Measurements from ENCODE around the gene PTP4A2.
"Not testable (repeated sequence)": the region's sequence is repeated elsewhere in the genome, so short reads cannot be mapped to it uniquely, and the experiment has no call there.

PTP4A2 gene

GRCh38 chr1:31924839-31925238 is 13.3 kb downstream of the PTP4A2 start:
- peak; percentile 53 for DNase-seq (ENCODE audit: low read depth)

DNA sequence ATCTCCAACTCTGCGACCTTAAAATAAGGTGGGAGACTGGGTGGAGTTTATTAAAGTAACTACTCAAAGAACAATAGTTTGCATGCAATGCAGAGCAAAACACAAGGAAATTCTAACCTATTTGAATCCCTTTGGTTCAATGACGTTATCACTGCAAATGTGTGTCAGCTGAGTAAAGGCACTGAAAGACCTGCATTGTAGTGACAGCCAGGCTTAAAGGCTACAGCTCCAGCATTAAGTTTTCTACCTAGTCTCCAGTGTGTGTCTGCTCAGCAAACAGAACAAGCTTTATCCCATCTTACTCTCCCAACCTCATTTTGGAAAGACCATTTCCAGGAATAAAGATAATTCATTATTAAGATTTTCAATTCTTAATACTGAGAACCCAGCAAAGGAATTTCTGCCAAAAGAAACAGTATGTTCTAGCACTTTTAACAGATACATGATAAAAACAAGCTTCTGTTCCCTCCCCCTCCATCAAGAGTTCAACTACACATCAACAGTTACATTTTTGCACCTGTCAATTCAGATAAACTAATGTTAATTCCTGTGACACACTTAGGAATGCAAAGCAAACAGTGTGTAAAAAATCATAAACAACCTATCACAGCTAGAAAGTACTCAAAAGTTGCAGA is 14.2 kb downstream of the PTP4A2 start:
- no peak for DNase-seq (ENCODE audit: low read depth)

DNA sequence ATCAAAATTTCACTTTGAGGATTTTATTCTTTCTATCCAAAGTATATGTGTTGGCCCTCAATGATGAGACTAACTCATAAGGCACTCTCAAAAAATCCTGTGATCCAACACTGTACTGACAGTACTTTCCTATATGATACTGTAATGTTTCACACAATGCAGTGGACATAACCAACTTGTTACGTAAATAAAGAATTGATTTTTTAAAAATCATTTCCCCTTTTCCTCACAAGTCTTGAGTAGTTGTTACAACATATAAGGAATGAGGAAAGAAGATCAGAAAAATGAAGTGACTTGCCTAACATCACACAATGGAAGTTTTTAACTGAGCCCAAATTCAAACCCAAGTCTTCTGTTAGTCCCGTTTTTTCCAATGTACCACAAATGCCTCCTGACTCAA is 17.2 kb downstream of the PTP4A2 start:
- DNase-seq (ENCODE audit: low read depth) = no peak

DNA sequence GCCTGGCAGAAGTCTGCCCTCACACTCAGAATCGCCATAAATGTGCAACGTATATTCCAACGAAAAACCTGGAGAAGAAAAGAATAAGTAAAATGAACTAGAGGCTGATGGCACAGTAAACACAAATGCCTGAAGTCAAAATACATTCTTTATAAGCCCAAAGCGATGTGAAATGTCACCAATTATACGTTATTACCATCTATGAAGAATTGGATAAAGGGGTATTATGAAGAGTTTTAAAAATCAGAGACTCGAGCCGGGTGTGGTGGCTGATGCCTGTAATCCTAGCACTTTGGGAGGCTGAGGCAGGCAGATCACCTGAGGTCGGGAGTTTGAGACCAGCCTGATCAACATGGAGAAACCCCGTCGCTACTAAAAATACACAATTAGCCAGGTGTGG is 18.6 kb downstream of the PTP4A2 start:
- no peak for DNase-seq (ENCODE audit: low read depth)

GRCh38 chr1:31915438-31915837 is 22.7 kb downstream of the PTP4A2 start:
- no peak for DNase-seq (ENCODE audit: low read depth)

- DNase-seq (ENCODE audit: low read depth) = no peak
Measured at GRCh38 chr1:31913968-31914367, 24.2 kb downstream of the PTP4A2 start.

DNA sequence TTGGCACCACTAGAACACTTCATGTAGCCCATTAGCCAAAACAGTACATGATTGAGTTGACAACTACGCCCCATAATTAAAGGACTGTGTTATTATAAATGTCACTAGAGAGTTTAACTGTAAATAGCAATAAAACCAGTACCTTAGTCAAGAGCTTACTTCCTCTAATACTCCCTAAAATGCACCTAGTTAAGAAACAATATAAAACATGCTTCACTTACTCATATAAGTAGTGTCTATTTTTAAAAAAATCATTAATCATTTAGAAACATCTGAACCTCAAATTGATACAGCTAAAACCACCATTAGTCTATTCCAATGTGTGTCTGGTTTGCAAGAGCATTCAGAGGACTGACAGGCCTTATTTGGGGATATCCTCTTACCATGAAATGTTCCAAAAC is 25.3 kb downstream of the PTP4A2 start:
- DNase-seq (ENCODE audit: low read depth) = no peak

DNA sequence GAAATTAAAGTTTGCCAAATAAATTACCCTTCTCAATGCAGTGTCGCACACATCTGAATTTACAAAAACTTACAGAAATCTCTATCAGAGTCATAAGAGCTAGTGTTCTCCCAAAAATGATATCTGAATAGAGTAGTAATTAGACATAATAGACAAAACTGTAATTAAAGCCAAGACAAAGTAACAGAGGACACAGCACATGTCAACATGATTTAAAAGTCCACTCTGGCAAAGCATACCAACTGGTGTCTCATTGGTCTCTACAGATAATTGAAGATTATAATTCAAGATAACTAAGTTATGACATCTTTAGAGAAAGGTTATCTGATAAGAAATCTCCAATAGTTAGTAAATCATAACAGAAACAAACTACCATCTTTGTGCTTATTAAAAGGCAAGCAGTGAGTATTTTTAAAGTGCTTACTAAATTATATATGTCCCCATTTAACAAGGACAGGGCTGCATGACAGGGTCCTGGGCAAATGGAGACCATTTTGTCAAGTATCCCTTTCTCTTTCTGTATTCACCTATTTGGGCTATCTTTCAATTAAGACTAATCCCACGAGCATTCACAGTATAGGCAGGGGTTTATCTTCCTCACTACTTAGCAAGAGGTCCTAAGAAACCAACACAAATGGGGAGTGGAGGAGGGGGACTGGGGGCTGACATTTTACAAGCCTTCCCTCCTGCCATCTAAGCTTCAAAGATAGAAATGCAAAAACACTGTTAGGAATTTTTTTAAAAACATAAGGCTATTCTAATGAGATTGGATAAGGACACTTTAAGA is 26.0 kb downstream of the PTP4A2 start:
- no peak for DNase-seq (ENCODE audit: low read depth)

- DNase-seq (ENCODE audit: low read depth) = no peak
Measured at GRCh38 chr1:31910933-31911332, 27.2 kb downstream of the PTP4A2 start.

DNA sequence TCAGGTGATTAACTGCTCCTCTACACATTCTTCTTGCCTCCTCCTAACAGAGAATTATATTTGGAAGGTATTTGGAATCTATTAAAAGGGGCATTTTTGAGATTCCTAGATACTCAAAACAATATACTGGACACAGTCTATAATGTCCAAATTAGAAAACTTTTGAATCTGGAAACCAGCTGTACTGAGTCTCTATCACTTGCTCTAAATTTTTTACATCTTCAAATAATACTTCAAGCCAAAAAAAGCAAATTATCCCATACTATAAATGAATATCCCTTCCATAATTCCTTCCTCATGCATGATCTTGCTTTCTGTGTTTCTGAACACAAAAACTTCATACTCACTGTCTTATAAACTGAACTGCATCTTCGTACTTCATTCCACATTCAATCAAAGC is 28.5 kb downstream of the PTP4A2 start:
- no peak for DNase-seq (ENCODE audit: low read depth)

DNA sequence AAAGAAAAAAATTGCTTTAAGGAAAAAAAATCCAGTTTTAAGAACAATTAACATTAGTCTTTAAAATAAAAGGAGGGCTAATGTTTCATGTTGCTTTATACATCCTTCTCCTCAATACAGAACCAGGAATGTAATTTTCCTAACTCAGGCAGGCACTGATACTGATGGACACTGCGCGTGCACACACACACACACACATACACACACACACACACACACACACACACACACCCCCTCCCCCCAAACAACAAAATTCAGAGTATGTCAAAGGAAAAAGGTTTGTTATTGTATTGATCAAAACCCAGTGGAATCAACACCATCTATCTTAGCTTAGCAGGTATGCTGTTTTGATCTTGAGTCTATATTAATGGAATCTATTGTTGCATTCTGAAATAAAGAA is 31.6 kb downstream of the PTP4A2 start:
- no peak for DNase-seq (ENCODE audit: low read depth)

DNA sequence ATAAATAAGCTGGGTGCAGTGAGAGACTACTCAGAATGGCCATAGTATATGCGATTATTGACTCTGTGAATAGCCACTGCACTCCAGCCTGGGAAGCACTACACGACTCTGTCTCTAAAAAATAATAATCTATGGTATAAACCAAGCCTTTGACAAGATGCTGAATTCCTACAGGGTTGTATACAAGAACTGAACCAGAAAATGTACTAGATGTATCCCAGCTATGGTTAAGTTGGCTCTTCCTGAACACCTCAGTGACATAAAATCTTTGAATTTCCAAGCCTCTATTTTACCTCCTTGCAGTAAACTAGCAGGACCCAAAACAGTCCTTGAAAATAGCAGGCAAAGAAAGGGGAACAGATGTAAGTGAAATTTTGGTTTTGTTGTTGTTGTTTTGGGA is 32.5 kb downstream of the PTP4A2 start:
- no peak for DNase-seq (ENCODE audit: low read depth)

DNA sequence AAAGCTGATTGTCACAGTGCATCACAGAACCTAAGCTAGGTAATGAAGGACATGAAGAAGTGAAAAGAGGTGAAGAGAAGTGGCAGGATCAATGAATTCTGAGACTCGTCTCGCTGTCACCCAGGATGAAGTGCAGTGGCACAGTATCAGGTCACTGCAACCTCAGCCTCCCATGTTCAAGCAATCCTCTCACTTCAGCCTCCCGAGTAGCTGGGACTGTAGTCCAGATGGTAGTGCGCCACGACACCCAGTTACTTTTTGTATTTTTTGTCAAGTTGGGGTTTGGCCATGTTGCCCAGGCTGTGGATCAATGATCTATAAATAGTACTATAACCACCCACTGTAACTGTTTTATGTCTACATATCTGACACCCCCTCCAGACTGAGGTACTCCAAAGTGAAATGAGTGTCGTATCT is 33.1 kb downstream of the PTP4A2 start:
- no peak for DNase-seq (ENCODE audit: low read depth)

DNA sequence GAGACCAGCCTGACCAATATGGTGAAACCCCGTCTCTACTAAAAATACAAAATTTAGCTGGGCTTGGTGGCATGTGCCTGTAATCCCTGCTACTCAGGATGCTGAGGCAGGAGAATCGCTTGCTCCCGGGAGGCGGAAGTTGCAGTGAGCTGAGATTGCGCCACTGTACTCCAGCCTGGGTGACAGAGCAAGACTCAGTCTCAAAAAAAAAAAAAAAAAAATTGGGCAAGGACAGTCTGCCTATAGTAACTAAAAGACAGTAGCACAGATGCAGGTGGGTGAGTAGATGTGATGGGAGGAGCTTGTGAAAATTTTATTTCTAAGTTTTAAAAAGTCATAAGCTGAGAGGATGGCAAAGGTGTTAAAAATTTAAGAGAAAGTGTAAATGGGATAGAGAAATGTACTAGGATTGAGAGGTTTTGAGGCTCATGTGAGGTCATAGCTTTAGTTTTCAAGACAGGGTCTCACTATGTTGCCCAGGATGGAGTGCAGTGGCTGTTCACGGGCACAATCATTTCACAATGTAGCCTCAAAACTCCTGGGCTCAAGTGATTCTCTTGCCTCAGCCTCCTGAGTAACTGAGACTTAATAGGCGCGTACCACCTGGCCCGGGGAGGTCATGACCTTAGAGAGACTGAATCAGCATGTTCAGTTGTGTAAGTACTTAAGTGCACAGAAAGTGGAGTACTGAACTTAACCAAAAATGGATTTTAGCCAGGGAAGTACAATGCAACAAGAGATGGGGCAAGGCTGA is 33.7 kb downstream of the PTP4A2 start:
- DNase-seq (ENCODE audit: low read depth) = peak; percentile 81

DNA sequence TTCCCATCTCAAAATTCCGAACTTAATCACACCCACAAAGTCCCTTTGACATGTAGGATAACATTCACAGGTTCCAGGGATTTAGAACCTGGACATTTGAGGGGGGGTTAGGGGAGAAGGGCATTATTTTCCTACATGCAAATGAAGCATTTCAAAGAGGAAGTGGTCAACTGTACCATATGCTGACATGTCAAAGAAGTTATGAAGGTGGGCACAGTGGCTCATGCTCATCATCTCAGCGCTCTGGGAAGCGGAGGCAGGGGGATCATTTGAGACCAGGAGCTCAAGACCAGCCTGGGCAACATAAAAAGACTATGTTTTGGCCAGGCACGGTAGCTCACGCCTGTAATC is 35.7 kb downstream of the PTP4A2 start:
- DNase-seq (ENCODE audit: low read depth) = no peak

GRCh38 chr1:31901838-31902509 is 36.2 kb downstream of the PTP4A2 start:
- no peak for DNase-seq (ENCODE audit: low read depth)

GRCh38 chr1:31900790-31901189 is 37.4 kb downstream of the PTP4A2 start:
- no peak for DNase-seq (ENCODE audit: low read depth)

DNA sequence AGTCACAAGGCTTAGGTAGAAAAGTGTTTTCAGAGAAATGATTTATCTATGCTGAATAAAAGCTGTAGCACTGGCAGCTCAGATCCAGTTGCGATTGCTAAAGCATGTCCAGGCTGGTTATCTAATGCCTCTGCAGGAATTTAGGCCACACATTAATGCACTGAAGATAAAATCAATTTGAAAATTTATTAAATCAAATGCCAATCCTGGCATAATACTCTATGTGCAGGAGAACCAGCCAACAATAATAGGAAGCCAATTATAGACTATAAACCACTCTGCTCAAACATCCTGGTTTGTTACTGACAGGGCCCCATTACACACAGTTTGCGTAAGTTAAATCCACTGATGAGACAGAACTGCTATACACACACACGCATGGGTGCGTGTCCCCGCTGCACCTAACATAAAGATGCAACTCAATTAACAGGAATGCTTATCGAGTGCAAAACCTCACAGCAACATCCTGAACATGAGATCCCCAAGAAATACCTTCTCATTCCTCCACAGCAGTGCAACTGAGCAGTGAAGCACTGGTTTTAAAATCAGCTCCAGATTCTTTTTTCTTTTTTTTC is 40.6 kb downstream of the PTP4A2 start:
- DNase-seq (ENCODE audit: low read depth) = no peak

DNA sequence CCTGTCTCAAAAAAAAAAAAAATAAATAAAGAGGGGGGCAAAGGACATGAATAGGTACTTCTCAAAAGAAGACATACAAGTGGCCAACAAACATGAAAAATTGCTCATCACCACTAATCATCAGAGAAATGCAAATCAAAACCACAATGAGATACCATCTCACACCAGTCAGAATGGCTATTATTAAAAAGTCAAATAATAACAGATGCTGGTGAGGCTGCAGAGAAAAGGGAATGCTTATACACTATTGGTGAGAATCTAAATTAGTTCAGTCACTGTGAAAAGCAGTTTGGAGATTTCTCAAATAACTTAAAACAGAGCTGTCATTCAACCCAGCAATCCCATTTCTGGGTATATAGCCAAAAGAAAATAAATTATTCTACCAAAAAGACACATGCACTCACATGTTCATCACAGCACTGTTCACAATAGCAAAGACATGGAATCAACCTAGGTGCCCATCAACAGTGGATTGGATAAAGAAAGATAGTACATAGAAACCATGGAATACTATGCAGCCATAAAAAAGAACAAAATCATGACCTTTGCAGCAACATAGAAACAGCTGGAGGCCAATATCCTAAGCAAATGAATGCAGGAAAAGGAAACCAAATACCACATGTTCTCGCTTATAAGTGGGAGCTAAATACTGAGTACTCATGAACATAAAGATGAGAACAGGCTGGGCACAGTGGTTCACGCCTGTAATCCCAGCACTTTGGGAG is 42.5 kb downstream of the PTP4A2 start:
- not testable (repeated sequence) for DNase-seq (ENCODE audit: low read depth)

GRCh38 chr1:31891280-31891679 is 46.9 kb downstream of the PTP4A2 start:
- peak; percentile 39 for DNase-seq (ENCODE audit: low read depth)

DNA sequence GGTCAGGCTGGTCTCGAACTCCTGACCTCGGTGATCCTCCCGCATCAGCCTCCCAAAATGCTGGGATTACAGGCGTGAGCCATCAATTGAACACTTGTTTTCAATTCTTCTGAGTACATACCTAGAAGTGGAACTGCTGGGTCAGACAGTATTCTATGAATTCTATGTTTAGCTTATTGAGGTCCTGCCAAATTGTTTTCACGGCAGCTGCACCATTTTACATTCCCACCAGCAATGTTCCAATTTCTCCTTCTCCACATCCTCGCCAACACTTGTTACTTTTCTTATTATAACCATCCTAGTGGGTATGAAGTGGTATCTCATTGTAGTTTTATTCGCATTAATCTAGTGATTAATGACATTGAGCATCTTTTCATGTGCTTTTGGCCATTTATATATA is 49.9 kb downstream of the PTP4A2 start:
- no peak for DNase-seq (ENCODE audit: low read depth)

DNA sequence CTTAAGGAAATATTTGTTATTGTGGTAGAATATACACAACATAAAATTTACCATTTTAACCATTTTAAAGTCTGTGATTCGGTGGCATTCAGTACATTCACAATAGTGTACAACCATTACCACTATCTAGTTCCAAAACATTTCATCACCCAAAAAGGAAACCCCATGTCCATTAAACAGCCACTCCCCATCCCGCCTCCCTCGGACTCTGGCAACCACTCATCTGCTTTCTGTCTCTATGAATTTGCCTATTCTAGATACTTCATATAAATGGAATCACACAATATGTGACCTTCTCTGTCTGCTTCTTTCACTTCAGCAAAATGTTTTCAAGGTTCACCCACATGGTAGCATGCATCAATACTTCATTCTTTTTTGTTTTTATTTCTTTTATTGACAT is 51.3 kb downstream of the PTP4A2 start:
- no peak for DNase-seq (ENCODE audit: low read depth)
